Activated naive CD4-positive, alpha-beta T cell treated with anti-CD3 and anti-CD28 coated beads for 36 hours (primary cell): ENCODE data around the gene GLDN. TPM values are rescaled to one million over a fixed set of nuclear protein-coding genes. Genes with fewer than 3 reads are reported as not detected.

Experiments
- CTCF ChIA-PET: fragments of 350-600 bp; sonication (Branson Sonifier 250); formaldehyde crosslinking; loops from one replicate; lab custom pipeline; 2021; ENCODE audit warnings: antibody characterized with exemption; lab: Charles Lee
- DNase-seq: peaks from one replicate; pipeline ENCODE4 v3.0.0-alpha.2; 2020
- H3K27ac Mint-ChIP-seq: one replicate; pipeline ENCODE4 v1.8.0; 2021; ENCODE audit warnings: mild to moderate bottlenecking, mixed read lengths
- H3K27me3 Mint-ChIP-seq: one replicate; pipeline ENCODE4 v1.8.0; 2021; ENCODE audit warnings: low read depth, mixed read lengths
- H3K36me3 Mint-ChIP-seq: one replicate; pipeline ENCODE4 v1.8.0; 2021; ENCODE audit warnings: low read depth, mixed read lengths
- H3K4me1 Mint-ChIP-seq: one replicate; pipeline ENCODE4 v1.8.0; 2021; ENCODE audit warnings: low read depth, mixed read lengths
- H3K4me3 Mint-ChIP-seq: one replicate; pipeline ENCODE4 v1.8.0; 2021; ENCODE audit warnings: mild to moderate bottlenecking, moderate library complexity, mixed read lengths
- H3K9me3 Mint-ChIP-seq: one replicate; pipeline ENCODE4 v1.8.0; 2021; ENCODE audit warnings: mixed read lengths
- intact Hi-C: fragments of 100-400 bp; cut with micrococcal nuclease; formaldehyde crosslinking; loops from one replicate; pipeline ENCODE4 v1.15.1; 2023
- total RNA-seq, 2 experiments: library from RNA; stranded (reverse); gene quantifications; one replicate each; pipeline ENCODE4 v1.2.3, GENCODE V29; 2021

The GLDN gene
- not detected for total RNA-seq

DNA sequence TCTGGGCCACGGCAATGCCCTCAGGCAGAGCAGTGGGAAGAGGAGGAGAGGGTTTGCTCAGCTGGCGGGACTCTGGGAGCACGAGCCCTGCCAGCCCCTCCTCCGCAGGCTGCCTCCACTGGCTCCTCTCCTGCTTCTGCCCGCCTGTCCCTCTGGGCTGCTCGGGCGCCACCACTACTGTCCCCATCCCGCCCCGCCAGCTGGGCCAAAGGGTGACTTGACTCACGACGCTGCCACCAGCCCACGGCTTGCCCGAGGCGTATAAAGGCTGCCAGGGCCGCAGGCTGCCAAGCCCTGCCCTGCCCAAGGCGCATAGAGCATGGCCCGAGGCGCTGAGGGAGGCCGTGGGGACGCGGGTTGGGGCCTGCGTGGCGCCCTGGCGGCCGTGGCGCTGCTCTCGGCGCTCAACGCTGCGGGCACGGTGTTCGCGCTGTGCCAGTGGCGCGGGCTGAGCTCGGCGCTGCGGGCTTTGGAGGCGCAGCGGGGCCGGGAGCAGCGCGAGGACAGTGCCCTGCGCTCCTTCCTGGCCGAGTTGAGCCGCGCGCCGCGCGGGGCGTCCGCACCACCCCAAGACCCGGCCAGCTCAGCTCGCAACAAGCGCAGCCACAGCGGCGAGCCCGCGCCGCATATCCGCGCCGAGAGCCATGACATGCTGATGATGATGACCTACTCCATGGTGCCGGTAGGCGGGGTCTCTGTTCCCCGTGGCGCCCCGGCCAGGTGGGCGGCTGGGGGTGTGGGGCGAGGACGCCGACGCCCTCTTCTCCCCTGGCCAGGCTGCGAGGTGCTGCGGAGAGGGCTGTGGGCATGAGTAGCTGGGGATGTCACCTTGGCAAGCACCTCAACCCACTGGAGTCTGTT, at the start of gene GLDN:
GLDN (plus strand) TSS at position 290 of the 861 bp plus-strand sequence; CDS start at position 320, 30 bp downstream.
- Mint-ChIP-seq H3K27ac (no peak within 1 kb of the TSS), H3K27me3 (peaks cover 26% of the 10 kb centered on the region), H3K9me3 (no peaks in the 10 kb centered on the region), H3K4me1 (no peaks in the 10 kb centered on the region), H3K36me3 (no peaks in the 10 kb centered on the region), H3K4me3 (no peak within 1 kb of the TSS)
- intact Hi-C loops = no loop called here
- CTCF ChIA-PET = no interaction called here
- no peak for DNase-seq

DNA sequence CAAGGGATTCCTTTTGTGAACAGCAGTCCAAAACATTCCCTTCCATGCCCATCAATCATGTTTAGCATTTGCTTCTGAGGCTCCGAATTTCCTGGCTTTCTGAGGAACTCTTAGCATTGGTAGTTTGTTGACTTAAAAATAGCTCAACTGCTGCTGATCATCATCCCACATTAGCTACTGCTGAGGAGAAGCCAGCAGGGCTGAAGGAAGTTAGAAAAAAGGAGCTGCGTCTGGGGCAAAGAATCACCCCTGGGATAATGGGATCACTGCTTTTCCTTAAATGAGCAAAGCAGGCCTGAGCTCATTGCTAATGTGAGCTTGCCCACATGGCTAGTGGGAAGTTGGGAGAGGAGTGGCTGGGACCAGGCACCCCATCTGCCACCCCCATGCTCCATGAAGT, 42.8 kb upstream of the GLDN start:
- peaks cover 7% of the 10 kb centered on the region for H3K27me3 Mint-ChIP-seq
- H3K27ac Mint-ChIP-seq = no peak overlapping the region
- H3K4me1 Mint-ChIP-seq = no peaks in the 10 kb centered on the region
- H3K36me3 Mint-ChIP-seq = no peaks in the 10 kb centered on the region
- no peak for DNase-seq
- no peaks in the 10 kb centered on the region for H3K9me3 Mint-ChIP-seq
- CTCF ChIA-PET = interaction anchor here (0.9 kb wide), 1 partner anchor 106 kb away, joined by 3 read pairs; no protein-coding TSS in a partner anchor
- intact Hi-C loops = no loop called here
- H3K4me3 Mint-ChIP-seq = no peak overlapping the region

DNA sequence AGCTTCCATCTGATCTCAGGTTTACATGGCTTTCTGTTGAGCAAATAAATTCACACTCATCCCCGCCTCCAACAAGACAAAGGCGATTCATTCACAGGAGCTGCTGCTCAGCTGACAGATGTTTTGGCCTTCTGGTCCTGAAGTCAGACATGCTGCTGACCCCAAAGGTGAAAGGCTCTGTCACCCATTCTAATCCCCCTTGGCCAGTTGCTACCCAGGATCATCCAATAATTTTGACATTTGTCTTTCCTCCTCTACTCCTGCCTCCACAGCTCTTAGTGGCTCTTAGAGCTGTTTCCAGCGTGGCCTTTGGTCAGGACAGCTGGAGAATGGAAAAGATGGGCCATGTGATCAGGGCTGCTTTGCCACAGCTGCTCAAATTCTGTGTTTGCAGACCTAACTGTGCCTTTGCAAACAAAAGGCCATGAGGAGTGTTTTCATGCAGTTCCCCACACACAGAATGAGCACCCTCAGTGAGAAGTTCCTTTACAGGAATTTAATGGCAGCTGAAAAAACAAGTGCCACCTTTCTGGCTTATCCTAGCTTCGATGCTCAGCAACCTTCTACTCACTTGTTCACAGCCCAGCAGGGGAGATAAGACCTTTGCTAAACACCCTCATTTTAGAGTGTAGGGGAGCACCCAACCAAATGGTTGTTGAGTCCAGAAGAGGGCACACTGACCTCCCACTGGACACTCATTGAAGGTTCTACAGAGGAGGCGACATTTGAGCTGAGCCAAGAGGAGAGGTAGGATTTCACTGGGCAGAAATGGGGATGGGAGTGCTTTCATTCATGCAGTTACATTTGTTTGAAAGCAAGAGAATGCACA, 42.1 kb upstream of the GLDN start:
- Mint-ChIP-seq H3K4me3 (no peak overlapping the region), H3K4me1 (no peaks in the 10 kb centered on the region), H3K9me3 (no peaks in the 10 kb centered on the region), H3K27ac (no peak overlapping the region), H3K27me3 (peaks cover 7% of the 10 kb centered on the region), H3K36me3 (no peaks in the 10 kb centered on the region)
- intact Hi-C loops = no loop called here
- CTCF ChIA-PET = no interaction called here
- no peak for DNase-seq

DNA sequence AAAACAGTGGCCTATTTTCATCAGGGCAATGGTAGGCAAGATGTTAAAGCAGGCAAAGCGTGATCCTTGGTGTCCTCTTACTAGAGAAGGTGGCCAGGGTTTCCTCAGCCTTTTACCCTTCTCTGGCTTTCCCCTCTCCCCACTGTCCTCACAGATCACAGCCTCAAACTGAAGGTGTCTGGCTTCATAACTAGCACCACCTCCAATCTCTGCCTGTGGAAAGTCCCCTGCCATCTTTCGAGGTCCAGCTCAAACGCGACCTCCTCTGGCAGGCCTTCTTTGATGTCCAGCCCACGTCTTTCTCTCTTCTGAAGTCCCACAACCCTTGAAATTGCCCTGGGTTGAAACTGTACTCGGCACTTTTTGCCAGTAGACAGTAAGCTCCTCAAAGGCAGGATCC, 39.0 kb upstream of the GLDN start:
- intact Hi-C loops = no loop called here
- Mint-ChIP-seq H3K27ac (no peak overlapping the region), H3K4me3 (no peak overlapping the region), H3K9me3 (no peaks in the 10 kb centered on the region), H3K27me3 (peaks cover 12% of the 10 kb centered on the region), H3K4me1 (no peaks in the 10 kb centered on the region), H3K36me3 (no peaks in the 10 kb centered on the region)
- CTCF ChIA-PET = no interaction called here
- DNase-seq = no peak

DNA sequence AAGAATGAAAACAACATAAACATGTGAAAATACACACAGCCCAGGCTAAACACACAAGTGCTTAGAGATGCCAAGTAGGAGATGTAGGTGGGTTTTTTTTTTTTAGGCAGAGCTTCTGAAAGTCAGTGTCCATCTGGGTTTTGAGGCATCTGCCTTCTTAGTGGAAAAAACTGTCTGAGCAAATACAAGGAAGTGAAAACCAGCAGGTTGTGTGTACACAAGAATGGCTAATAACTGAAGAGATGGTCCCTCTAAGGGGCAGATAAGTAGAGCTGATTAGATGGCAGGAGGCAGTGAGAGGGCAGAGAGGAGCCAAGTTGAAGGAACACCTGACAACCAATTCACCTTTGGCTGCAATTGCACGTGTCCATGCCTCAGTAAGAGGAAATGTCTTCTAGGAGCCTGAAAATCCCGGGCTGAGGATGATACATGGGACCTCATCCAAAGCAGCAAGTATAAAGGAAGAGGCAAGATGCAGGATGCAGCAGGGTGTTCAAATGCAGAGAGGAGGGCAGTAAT, 37.9 kb upstream of the GLDN start:
- no peaks in the 10 kb centered on the region for H3K36me3 Mint-ChIP-seq

DNA sequence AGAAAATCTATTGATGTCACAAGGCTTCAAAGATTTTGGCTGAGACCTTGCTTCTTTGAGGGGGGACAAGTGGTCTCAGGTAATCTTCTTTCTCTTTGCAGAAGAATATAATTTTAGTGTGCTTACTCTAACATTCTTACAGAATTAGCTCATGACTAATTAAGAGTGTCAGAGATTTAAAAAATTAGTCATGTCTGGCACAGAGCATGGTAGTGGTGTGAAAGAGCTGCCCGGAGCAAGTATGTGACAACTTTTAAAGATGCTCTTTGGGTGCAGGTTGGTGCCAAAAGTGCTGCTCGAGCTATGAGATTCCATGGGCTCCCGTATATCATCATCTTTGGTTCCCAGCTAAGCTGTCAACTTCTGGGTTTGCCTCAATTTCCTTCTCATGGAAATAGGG, 34.1 kb upstream of the GLDN start:
- Mint-ChIP-seq H3K27ac (no peak overlapping the region), H3K9me3 (no peaks in the 10 kb centered on the region), H3K4me3 (no peak overlapping the region), H3K36me3 (no peaks in the 10 kb centered on the region), H3K27me3 (peaks cover 14% of the 10 kb centered on the region), H3K4me1 (no peaks in the 10 kb centered on the region)
- intact Hi-C loops = no loop called here
- CTCF ChIA-PET = no interaction called here
- no peak for DNase-seq

More for the DNA sequence above, 37.9 kb upstream of the GLDN start:
- intact Hi-C loops = no loop called here
- H3K4me3 Mint-ChIP-seq = no peak overlapping the region
- no peaks in the 10 kb centered on the region for H3K4me1 Mint-ChIP-seq
- CTCF ChIA-PET = interaction anchor here (0.6 kb wide), 1 partner anchor 215 kb away, joined by 3 read pairs; no protein-coding TSS in a partner anchor
- H3K27me3 Mint-ChIP-seq = peaks cover 16% of the 10 kb centered on the region
- H3K9me3 Mint-ChIP-seq = no peaks in the 10 kb centered on the region
- no peak overlapping the region for H3K27ac Mint-ChIP-seq
- DNase-seq = no peak

DNA sequence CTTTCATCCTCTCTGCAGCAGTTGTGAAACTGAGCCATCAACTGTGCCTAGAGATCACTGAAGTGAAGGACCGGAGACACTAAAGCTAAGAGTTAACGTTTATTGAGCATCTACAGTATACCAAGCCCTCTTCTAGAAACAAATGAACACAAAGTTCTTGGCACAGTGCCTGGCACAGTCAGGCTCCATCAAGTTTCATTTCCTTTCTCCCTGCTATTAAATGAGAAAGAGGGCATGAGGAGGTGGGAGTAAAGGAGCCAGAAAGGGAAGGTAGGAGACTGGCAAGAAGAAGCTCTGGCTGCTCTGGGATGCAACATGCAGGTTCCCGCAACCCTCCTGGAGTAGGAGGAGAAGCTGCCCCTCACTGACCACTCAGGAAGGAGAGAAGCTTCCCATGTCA, 33.6 kb upstream of the GLDN start:
- no peaks in the 10 kb centered on the region for H3K36me3 Mint-ChIP-seq
- H3K4me1 Mint-ChIP-seq = no peaks in the 10 kb centered on the region
- no peak overlapping the region for H3K27ac Mint-ChIP-seq
- H3K27me3 Mint-ChIP-seq = peaks cover 13% of the 10 kb centered on the region
- CTCF ChIA-PET = no interaction called here
- H3K9me3 Mint-ChIP-seq = no peaks in the 10 kb centered on the region
- no peak for DNase-seq
- no peak overlapping the region for H3K4me3 Mint-ChIP-seq
- intact Hi-C loops = no loop called here

DNA sequence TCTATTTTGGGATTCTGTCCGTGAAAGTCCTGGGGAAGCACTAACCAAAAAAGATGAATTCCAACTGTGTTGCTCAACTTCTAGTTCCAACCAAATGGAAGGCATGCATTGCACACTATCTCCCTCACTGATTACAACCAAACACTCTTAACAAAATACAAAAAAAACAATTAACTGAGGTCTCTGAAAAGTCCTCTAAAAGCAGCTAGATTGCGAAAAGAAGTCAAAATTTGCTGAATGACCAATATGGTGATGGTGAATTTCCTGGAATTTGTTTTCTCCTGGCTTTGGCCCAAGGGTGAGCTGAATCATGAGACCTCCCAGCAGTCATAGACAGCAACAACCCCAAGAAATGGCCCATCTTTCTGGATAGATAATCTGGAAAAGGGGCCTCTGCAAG, 31.4 kb upstream of the GLDN start:
- no peak overlapping the region for H3K4me3 Mint-ChIP-seq
- intact Hi-C loops = no loop called here
- no peaks in the 10 kb centered on the region for H3K4me1 Mint-ChIP-seq
- H3K36me3 Mint-ChIP-seq = no peaks in the 10 kb centered on the region
- no peak overlapping the region for H3K27ac Mint-ChIP-seq
- CTCF ChIA-PET = interaction anchor here (1.8 kb wide), 1 partner anchor 147 kb away, joined by 4 read pairs; no protein-coding TSS in a partner anchor
- no peaks in the 10 kb centered on the region for H3K9me3 Mint-ChIP-seq
- H3K27me3 Mint-ChIP-seq = peaks cover 7% of the 10 kb centered on the region
- no peak for DNase-seq

DNA sequence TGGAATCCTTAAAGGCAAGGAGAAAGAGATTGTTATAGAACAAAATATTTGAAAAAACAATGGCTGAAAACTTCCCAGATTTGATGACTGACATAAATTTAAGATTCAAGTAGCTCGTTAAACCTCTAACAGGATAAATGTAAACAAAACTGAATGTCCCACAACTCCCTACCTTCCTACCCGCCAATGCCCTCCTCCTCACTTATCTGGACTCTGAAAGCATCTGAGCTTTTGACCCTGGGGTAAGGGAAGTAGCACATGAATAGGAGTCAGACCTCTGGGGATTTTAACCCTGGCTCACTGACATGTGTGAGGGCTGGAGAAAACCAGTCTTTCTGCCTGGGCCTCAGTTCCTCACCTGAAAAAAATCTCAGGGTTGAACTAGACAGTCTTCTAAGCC, 29.9 kb upstream of the GLDN start:
- CTCF ChIA-PET = interaction anchor here (1.8 kb wide), 1 partner anchor 148 kb away, joined by 4 read pairs; no protein-coding TSS in a partner anchor
- H3K27me3 Mint-ChIP-seq = peaks cover 4% of the 10 kb centered on the region
- no peak overlapping the region for H3K4me3 Mint-ChIP-seq
- no peaks in the 10 kb centered on the region for H3K4me1 Mint-ChIP-seq
- H3K27ac Mint-ChIP-seq = no peak overlapping the region
- intact Hi-C loops = no loop called here
- H3K36me3 Mint-ChIP-seq = no peaks in the 10 kb centered on the region
- H3K9me3 Mint-ChIP-seq = no peaks in the 10 kb centered on the region
- no peak for DNase-seq

DNA sequence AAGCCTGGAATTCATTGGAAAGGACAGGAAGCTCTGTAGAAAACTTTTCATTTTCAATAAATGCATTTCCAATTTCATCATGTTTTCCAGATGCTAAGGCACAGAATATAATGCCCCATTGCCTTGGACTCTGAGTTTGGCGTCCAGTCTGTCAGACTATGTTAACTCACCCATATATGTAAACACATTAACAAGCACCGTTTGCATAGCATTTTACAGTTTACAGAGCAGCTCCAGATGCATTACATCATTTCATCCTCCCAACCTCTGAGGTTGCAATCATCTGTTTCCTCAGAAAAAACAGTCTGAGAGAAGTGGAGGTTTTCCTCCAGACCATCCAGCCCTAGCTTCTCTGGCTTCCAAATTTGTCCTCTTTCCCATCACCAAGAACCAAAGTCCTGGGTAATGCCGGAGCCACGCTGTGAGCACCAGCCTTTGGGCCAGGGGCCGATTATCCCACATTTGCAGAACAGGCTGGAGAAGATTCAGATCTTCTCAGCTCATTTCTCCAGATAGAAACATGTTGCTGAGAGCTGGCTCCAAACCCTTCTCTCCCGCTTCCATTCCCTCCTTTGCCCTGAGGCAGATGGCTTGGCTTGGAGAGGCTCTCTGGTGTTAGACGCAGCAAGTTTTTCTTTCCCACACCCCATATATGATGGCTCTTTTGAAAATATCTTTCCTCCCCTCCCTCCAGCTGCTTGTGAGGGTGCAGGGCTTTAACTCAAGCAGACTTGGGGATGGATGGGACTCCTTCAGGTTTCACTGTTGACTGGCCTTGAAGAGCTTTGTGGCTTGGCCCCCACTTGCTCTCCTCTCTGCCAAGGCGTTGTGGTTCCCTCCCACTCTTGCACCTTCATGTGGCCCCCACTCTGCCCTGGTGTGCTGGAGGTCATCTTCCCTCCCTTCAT, 29.0 kb upstream of the GLDN start:
- H3K4me1 Mint-ChIP-seq = no peaks in the 10 kb centered on the region
- H3K27ac Mint-ChIP-seq = no peak overlapping the region
- no peak for DNase-seq
- CTCF ChIA-PET = no interaction called here
- H3K9me3 Mint-ChIP-seq = no peaks in the 10 kb centered on the region
- H3K36me3 Mint-ChIP-seq = no peaks in the 10 kb centered on the region
- H3K27me3 Mint-ChIP-seq = peaks cover 4% of the 10 kb centered on the region
- no peak overlapping the region for H3K4me3 Mint-ChIP-seq
- intact Hi-C loops = no loop called here

DNA sequence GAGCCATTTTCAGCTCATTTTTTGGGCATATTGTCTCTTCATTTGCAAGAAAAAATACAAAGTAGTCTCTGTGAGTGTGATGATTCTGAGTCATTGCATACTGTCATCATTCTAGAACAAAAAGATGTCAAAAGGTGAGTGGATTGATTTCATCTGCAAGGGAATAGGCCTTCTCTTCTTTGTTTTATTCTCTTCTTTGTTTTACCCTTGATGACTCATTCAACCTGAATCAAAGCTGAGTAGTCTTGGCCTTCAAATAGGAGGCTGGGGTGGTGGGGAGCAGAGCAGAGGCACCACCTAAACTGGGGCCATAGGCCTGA, 28.4 kb upstream of the GLDN start:
- H3K36me3 Mint-ChIP-seq = no peaks in the 10 kb centered on the region
- no peaks in the 10 kb centered on the region for H3K27me3 Mint-ChIP-seq
- H3K4me1 Mint-ChIP-seq = no peaks in the 10 kb centered on the region
- no peak overlapping the region for H3K4me3 Mint-ChIP-seq
- intact Hi-C loops = no loop called here
- CTCF ChIA-PET = no interaction called here
- no peaks in the 10 kb centered on the region for H3K9me3 Mint-ChIP-seq
- H3K27ac Mint-ChIP-seq = no peak overlapping the region
- no peak for DNase-seq
